Measurements from ENCODE around the gene GOLGA6C.
"Not testable (repeated sequence)": the region's sequence is repeated elsewhere in the genome, so short reads cannot be mapped to it uniquely, and the experiment has no call there.

GOLGA6C gene

DNA sequence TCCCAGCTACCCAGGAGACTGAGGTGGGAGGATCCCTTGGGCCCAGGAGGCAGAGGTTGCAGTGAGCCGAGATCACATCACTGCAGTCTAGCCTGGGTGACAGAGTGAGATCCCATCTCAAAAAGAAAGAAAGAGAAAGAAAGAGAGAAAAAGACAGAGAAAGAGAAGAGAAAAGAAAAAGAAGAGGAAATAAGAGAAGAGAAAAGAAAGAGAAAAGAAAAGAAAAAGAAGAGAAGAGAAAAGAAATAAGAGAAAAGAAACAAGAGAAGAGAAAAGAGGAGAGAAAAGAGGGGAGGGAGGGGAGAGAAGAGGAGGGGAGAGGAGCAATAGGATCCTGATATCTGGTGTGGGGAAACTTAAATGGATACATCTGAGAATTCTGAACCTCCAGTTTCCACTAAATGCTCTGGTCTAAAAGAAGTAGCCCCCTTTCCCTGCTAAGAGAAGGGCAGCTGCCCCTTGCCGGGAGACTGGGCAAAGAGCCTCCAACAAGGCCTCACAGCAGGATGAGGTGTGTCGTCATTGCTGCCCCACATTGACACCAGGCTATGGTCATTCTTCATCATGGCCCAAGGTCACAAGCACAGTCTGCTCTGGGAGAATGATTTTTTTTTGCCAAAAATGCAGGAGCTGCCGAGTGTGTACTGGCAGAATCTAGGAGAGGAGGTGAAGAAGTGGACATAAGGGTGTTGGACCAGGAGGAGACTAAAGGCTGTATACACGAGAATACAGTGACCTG lies 56.6 kb downstream of the GOLGA6C start:
- DNase-seq (ENCODE audit: low spot score): no peak

GRCh38 chr15:75319231-75319897 lies 61.2 kb downstream of the GOLGA6C start:
- not testable (repeated sequence) for DNase-seq (ENCODE audit: low spot score)
